KBM-7 (cell line): ENCODE measurements around the gene CTAGE9.
"Not testable (repeated sequence)": the region's sequence is repeated elsewhere in the genome, so short reads cannot be mapped to it uniquely, and the experiment has no call there.

Experiments
- DNase-seq: peaks from one replicate; pipeline ENCODE4 v3.0.0-alpha.2; 2015
- in situ Hi-C: fragments of 300-500 bp; cut with MboI; formaldehyde crosslinking; loops from 2 replicates; pipeline ENCODE4 v1.14.3; 2020; ENCODE audit warnings: low sequenced_read_pairs, low pct_unique_long_range_greater_than_20kb, mixed read lengths

CTAGE9 gene, protein sequence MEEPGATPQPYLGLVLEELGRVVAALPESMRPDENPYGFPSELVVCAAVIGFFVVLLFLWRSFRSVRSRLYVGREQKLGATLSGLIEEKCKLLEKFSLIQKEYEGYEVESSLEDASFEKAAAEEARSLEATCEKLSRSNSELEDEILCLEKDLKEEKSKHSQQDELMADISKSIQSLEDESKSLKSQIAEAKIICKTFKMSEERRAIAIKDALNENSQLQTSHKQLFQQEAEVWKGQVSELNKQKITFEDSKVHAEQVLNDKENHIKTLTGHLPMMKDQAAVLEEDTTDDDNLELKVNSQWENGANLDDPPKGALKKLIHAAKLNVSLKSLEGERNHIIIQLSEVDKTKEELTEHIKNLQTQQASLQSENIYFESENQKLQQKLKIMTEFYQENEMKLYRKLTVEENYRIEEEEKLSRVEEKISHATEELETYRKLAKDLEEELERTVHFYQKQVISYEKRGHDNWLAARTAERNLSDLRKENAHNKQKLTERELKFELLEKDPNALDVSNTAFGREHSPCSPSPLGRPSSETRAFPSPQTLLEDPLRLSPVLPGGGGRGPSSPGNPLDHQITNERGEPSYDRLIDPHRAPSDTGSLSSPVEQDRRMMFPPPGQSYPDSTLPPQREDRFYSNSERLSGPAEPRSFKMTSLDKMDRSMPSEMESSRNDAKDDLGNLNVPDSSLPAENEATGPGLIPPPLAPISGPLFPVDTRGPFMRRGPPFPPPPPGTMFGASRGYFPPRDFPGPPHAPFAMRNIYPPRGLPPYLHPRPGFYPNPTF

DNA sequence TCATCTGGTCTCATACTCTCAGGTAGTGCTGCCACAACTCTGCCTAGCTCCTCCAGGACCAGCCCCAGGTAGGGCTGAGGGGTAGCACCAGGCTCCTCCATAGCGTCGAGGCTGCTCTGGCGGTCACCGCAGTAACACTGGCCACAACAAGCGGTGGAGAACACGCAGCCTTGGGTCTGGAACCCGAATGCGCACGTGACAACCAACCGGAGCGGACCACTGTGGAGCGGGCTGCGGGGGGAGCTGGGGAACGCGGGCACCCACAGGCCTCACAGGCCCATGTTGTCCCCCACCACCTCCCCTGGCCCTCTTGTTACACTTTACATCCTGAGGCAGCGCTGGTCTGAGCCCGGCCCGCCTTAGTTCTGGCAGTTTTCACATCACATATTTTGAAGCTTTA is at the start of gene CTAGE9:
Gene CTAGE9, minus strand, starts transcription at position 101 of the 400 bp plus-strand sequence. Its CDS starts 0 bp downstream, at position 101.
- DNase-seq, in situ Hi-C loops: not testable (repeated sequence)

DNA sequence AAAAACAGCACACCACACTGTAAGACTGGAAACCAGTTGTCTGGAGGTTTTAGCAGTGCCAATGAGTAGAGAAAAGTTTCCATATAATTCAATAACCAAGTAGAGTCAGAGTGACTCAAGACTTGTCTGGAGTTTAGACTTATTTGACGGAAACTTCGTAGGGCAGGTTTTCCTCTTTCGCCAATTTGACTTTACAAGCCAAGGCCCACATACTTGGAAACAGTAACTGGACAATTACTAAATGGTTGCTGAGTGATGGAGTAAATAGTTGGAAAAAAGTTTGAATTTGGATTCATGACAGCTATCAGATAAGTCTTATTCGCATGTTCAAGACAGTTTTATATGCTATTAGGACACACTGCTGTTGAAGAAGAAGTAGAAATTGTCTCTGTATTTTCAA is 48.1 kb upstream of the CTAGE9 start:
- no peak for DNase-seq
- in situ Hi-C loops = no loop called here

DNA sequence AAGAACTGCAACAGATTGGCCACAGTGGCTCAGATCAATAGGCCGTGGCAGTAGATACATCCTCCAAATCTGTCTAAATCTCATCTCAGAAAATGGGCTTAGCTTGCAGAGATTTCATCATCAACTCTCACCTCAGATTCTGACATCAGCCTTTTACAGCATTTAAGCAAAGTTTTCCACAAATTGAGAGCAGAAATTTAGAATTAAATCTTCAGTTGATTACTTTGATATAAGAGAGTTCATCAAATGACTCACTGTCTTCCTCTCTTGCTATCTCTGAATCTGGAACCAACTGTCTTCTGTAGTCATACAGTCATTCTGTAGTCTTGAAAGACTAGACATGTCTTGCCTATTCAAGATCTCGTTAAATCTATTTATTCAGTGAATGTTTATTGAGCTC is 45.2 kb upstream of the CTAGE9 start:
- in situ Hi-C loops = no loop called here
- no peak for DNase-seq

DNA sequence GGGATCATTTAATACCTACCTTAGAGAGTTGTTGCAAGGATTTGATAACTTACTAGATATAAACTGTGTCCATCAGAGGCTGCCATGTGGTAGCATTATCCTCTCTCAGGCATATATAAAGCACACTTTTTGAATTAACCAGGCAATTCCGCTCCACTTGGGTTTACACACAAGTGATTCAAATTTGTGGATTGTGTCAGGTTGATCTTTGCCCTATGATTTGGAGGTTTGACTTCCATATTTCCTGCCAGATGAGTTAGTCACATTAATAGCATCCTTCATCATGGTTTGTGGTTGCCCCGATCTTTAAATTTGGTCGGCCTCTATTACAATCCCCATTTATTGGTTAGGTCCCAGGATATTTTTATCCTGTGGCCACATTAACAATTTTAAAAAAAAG is 44.8 kb upstream of the CTAGE9 start:
- DNase-seq = no peak
- in situ Hi-C loops = no loop called here

- DNase-seq = peak; percentile 3
- in situ Hi-C loops = no loop called here
These were observed 44.1 kb upstream of the CTAGE9 start for GRCh38 chr6:131754715-131755567.

DNA sequence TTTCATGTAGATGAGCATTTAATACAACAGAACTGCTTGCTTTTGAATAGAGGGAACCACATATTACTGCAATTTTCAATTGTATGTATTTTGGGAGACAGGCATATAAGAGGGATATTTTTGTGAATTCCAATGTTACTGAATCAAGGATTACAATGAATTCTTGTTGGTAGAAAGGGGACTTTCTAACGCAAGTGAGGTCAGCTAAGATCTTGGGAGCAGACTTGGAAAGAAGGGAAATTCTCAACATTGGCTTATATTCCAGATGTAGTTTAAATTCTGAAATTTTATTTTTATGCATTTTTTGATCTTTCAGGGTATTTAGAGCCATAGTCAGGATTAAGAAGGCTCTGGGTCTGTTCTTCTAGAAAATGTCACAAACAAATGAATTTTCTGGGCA is 43.3 kb upstream of the CTAGE9 start:
- in situ Hi-C loops = no loop called here
- DNase-seq = no peak

GRCh38 chr6:131751012-131751715 is 40.3 kb upstream of the CTAGE9 start:
- in situ Hi-C loops, DNase-seq: not testable (repeated sequence)

GRCh38 chr6:131749023-131749422 is 38.2 kb upstream of the CTAGE9 start:
- DNase-seq = no peak
- in situ Hi-C loops = no loop called here

DNA sequence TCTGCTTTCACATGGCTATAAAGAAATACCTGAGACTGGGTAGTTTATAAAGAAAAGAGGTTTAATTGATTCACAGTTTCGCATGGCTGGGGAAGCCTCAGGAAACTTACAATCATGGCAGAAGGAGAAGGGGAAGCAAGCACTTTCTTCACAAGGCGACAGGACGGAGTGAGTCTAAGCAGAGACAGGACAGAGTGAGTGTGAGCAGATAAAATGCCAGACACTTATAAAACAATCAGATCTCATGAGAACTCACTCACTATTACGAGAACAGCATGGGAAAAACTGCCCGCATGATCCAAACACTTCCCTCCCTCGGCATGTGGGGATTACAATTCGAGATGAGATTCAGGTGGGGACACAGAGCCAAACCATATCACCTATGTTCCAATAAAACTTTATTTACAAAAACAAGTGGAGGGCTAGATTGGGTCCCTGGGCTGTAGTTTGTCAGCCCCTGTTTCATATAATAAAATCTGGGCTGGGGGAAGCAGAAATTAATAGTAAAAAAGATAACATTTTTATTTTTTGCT is 37.1 kb upstream of the CTAGE9 start:
- DNase-seq = no peak
- in situ Hi-C loops = no loop called here

DNA sequence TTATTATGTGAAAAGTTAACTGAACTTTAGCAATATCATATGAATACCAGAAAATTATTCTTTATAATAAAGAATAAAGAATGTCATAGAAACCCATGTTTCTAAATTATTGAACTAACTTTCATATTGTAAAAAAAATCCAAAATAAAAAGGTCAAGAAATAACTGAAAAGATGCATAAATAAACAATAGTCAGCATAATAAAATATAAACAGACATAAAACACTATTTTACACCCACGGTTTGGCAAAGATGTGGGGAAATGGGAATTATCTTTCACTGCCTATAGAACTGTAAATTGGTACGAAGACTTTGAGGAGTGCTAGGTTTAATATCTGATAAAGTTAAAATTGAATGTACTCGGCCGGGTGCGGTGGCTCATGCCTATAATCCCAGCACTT is 34.7 kb upstream of the CTAGE9 start:
- in situ Hi-C loops = no loop called here
- no peak for DNase-seq

DNA sequence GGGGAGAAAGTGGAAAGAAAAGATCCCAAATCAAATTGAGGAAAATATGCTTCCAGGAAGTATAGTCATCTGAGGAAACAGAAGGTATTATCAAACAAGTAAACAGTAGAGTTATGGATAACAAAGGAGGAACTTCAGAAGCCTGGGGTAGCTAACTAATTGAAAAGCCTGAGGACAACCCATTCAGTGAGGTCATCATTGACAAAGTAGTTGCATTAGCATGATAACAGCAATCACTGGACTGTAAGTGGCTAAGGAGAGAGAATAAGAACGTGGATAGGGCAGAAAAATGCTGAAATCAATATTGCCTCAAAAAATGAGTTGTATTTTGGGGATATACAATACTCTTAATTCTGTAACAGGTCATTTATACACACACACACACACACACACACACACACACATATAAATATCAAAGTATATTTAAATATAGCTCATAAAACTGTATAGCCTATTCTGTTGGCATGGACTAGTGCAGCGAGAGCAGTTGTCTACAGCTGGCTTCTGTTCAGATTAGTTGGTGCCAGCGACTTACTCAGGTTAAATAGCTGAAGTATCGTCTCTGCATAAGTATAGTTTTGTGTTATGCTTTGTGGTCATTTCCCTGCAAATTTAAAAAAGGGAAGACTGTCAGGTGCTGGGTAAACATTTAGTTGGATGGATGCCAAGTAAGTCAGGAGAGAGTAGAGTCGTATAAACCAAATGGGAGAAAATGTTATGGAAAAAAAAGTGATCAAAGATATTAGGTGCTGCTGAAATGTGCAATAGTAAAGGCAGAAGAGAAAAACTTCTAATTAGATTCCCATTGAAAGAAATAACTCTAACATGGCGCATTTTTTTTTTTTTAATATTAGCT is 33.8 kb upstream of the CTAGE9 start:
- DNase-seq = no peak
- in situ Hi-C loops = no loop called here

- peak; percentile 15 for DNase-seq
- in situ Hi-C loops = no loop called here
These were observed 31.0 kb upstream of the CTAGE9 start for GRCh38 chr6:131741688-131742393.

GRCh38 chr6:131740161-131740560 is 29.3 kb upstream of the CTAGE9 start:
- no peak for DNase-seq
- in situ Hi-C loops = no loop called here

- DNase-seq = no peak
- in situ Hi-C loops = no loop called here
These were observed 28.3 kb upstream of the CTAGE9 start for GRCh38 chr6:131739136-131739535.

DNA sequence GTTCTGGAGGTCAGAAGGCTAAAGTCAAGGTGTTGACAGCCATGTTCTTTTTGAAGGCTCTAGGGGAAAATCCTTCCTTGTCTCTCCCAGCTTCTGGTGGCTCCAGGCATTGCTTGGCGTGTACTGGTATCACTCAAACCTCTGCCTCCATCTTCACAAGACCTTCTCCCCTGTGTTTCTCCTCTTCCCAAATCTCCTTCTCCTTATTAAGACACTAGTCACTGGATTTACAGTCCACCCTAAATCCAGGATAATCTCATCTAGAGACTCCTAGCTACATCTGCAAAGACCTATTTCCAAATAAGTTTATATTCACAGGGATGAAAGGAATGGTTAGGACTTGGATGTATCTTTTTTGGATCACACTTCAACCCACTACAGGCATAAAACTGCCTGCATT is 26.0 kb upstream of the CTAGE9 start:
- in situ Hi-C loops = no loop called here

GRCh38 chr6:131736003-131736596 is 25.3 kb upstream of the CTAGE9 start:
- in situ Hi-C loops = no loop called here
- no peak for DNase-seq

More for the DNA sequence above, 26.0 kb upstream of the CTAGE9 start:
- no peak for DNase-seq
